SH-SY5Y (cell line): Measurements from ENCODE around the gene EEF1AKMT3.

ENCODE experiments used
- GATA2 ChIP-seq: IDR thresholded peaks from 2 replicates; pipeline ENCODE4 v1.6.1; 2011; ENCODE audit warnings: mild to moderate bottlenecking, low read depth, low read length
- GATA3 ChIP-seq: IDR thresholded peaks from 2 replicates; pipeline ENCODE4 v1.6.1; 2011; ENCODE audit warnings: low read depth, mild to moderate bottlenecking, low read length, moderate library complexity

EEF1AKMT3 gene

DNA sequence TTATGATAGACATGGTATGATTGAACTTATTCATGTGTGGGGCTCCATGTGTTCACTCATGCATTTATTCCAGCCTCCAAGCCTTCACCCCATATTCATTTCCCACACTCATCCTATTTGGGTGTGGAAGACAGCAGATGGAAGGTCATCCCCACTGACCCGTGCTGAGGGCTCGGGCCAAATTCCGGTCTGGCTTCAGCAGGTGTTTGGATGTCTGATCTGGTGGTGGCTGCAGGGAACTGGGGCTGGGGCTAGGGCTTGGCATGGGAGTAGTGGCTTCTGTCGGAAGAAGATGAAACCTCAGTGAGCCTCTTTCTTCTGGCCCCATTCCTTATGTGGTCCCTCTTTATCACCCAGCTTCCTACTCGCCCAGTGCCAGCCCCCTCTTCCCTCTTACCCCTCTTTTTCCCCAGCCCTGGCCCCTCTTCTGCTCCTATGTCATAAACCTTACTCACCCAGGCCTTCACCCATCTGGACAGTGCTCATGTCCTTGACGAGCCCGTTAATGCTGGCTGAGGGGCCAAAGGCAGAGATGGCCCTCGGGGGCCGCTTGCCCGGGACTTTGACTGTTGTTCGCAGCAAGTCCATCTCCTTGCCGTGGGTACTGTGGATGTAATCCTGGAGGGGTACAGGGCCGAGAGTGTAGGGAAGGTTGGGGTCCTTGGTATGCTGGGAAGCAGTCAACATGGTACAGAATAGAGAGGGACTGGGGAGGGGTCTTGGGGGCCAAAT lies 41.9 kb upstream of the EEF1AKMT3 start:
- TF ChIP-seq GATA2 (no peak), GATA3 (no peak)

DNA sequence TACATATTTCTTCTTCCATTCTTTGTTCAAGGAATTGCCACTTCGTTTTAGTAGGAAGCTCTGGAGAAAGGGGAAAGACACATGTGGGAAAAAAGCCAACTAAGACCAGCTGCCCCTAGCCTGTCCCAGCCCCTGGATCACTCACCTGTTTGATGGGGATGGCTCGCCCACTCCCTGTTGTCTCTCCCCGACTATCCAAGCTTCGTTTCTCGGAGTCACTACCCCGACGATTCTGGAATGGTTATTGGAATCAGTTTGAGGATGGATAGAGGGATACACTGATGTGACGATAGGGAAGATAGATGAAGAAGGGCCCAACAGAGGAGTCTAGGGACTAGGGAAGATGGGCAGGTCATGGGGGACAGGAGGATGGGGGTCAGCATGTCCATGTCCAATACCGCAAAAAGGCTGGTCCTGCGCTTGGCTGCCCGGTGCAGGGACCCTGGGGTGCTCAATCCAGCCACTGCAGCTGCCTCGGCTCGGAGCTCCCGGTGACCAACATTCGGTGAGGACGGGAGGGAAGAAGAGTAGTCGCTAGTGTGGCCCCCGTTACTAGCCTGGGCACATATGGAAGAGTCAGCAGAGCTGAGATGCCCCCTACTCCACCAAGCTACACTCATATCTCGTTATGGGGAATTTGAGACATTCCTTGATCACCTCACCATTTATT lies 40.9 kb upstream of the EEF1AKMT3 start:
- TF ChIP-seq GATA2 (no peak), GATA3 (no peak)

DNA sequence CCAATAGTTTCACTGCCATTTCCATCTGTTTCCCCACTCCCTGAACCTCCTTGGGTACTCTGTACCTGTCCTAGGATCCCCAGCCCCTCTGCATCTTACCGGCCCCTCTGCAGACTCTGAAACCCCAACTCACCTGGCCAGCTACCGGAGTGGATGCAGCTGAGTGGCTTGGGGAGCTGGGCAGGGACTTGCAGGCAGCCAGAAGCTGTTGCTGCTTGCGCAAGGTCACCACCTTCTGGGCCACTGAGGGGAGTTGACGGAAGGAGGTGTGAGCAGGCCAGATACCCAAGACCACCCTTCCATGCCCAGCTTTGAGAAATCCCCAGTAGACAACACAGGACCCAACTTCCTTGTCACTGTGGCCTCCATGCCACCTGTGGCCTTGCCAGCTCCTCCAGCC lies 40.1 kb upstream of the EEF1AKMT3 start:
- TF ChIP-seq GATA2, result no peak
- TF ChIP-seq GATA3, result no peak

- no peak for TF ChIP-seq GATA2
- no peak for TF ChIP-seq GATA3
Measured at GRCh38 chr12:57732726-57733593, 39.5 kb upstream of the EEF1AKMT3 start.

DNA sequence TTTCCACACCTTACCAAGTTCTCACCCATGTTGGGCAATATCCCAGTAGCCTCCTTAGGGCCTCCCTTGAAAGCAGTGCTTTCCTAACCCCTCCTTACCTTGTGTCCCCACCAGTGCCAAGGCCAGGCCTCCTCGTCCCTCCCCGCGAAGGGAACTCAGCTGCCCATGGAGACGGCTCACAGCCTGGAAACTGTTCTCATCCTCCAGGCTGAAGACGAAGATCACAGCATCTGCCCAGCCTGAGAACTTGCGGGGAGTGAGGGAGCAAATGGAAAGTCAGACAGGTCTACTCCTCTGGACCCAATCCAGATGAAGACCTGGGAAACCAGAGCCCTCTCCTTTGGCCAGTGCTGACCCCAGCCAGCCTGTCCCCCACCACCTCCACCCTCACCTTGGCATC lies 38.5 kb upstream of the EEF1AKMT3 start:
- TF ChIP-seq GATA3 (no peak), GATA2 (no peak)

DNA sequence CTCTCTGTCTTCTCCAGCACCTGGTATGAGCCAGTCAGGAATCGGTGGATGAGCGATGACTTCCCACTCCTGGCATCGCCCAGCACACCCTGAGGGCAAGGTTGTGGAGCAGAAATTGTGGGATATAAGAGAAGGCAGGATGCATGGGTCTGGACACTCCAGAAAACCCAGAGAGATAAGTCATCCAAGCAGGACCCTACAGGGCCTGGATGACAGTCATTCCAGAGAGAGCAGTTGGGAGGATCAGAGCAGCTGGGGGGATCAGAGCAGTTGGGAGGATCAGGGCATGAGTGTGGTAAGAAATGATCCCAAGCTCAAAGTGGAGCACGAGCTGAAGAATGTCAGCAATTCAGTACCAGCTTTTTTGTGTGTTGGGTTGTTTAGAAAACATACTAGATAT lies 37.8 kb upstream of the EEF1AKMT3 start:
- TF ChIP-seq GATA3 (no peak), GATA2 (no peak)

- TF ChIP-seq GATA3 (no peak), GATA2 (no peak)
Measured at GRCh38 chr12:57735198-57735855, 37.1 kb upstream of the EEF1AKMT3 start.

DNA sequence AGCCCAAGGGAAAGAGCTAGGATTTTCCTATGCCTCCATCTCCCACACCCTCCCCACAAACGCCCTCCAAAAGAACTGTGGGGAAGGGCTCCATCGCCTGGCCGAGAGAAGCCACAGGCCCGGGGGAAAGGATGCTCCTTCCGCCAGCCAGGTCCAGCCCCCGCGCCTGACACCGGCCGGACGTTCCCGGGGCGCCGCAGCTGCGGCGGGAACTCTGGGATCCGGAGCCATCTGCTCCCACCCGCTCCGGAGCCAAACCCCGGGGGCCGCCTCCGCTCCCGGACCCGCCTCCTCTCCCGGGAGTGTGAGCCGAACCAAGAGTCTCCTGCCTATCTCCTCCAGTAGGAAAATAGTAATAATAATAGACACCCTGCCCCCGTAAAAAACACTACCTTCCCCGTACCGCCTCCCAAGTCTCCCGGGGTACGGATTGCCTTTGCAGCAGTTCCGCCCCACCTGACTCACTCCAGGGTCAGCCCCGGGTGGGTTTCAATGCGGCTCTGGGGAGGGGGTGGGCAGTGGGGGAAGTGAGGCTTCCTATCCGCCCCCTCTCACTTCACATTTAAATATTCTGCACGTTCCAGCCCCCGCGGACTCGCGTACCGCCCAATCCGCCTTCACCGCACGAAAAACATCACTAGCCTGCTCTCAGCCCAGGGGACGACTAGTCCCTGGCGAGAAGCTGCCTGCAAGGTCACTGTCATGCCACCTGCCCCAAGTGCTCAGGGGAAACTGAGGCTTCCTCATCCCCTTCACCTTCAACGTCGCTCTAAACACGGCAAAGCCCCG lies 36.3 kb upstream of the EEF1AKMT3 start:
- TF ChIP-seq GATA3 (no peak), GATA2 (no peak)

DNA sequence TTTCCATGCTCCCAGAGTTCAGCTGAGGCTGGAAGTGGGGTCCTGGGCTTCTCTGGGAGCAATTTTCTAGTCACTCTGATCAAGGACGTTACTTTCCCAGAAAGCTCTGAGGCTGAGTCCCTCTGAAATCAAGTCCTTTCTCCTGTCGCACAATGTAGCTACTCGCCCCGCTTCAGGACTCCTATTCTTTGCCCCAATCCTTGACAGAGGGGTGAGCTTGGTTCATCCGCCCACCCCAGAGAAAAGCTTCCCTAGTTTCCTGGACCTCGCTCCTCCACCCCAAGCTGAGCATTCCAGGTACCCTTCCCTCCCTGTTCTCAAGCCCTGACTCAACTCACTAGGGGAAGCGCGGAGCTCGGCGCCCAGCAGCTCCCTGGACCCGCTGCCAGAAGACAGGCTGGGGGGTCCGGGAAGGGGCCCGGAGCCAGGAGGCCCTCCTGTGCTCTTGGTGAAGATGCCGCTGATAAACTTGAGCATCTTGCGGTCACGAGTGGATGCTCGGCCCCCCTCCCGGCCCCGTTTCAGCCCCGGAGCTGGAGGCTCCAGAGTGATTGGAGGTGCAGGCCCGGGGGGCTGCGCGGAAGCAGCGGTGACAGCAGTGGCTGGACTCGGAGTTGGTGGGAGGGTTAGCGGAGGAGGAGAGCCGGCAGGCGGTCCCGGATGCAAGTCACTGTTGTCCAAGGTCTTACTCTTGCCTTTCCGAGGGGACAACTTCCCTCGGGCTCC lies 35.5 kb upstream of the EEF1AKMT3 start:
- no peak for TF ChIP-seq GATA3
- no peak for TF ChIP-seq GATA2

GRCh38 chr12:57737467-57738460 lies 34.6 kb upstream of the EEF1AKMT3 start:
- TF ChIP-seq GATA2, result no peak
- TF ChIP-seq GATA3, result no peak

DNA sequence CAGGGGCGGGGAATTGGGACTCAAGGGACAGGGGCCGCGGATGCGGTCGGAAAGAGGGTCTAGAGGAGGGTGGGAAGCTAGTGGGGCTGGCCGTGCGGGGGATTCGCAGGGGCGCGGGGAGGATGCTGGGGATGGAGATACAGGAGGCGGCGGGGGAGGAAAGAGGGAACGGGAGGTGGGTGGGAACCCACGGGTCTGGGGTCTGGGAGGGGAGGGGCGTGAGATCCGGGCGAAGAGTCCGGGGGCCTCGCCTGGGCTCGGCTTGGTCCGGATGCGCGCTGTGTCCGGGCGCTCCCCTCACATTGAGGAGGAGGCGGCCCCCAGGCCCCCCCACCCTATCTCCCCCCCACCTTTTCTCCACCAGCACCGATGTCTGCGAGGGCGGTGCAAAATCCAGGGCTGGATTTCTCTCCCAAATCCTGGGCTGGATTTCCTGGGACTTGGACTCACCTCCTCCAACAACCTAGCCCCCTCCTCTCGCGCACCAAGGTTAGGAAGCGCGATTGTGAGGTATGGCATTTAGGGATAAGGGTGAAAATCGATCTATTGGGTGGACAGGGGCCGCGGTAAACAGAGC lies 33.7 kb upstream of the EEF1AKMT3 start, which contains the start of gene AGAP2:
AGAP2 (minus strand) TSS at position 82 of the 577 bp plus-strand sequence. CDS start 496 bp downstream, outside the sequence.
- TF ChIP-seq GATA2 (no peak), GATA3 (no peak)

DNA sequence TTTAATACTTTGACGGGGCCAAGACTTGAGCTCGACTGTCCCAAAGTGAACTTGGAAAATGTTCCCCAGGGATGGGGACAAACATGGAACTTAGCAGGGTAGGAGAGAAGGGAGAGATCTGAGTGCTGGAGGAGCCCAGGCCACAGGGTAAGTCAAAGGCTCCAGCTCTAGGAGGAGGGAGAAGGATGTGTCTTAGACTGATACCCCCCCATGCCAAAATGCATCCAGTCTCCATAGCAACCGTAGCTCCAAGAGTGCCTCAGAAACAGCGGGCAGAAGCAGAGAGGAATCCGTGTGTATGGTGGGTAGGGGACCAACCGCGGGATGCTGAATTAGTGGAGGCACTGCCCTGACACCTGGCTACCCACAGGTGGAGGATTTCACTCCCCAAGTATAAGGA lies 33.0 kb upstream of the EEF1AKMT3 start:
- no peak for TF ChIP-seq GATA3
- TF ChIP-seq GATA2, result no peak
